Measurements from ENCODE around the gene HAUS3. TPM values are rescaled to one million over a fixed set of nuclear protein-coding genes. Genes with fewer than 3 reads are reported as not detected.

HAUS3 gene
- polyA plus RNA-seq, 3 donors, result 4.4 to 5.5 (median 5.0) TPM

DNA sequence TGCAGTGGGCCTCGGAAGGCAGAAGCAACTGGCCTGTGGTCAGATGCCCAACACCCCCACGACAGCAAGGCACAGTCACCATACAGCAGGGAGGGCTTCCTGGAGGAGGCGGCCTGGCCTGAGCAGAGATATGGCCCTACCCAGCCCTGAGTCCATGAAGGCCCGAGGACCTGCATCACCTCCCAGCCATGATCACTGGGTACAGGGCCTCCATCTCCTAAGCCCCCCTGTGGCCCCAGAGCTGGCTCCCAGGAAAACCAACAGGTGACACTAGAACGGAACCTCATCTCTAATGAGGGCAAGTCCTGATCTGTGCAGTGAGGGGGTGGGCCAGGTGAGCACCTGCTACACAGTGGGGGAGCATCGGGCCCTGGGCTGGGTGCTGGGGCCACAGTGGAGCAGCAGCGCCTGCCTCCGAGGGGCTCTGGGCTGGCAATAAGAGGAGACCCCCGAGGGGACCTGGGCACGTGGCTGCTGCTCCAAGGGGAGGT is 46.2 kb upstream of the HAUS3 start:
- no peaks in the 10 kb centered on the region for H3K79me2 ChIP-seq (ENCODE audit: insufficient read depth, low read length)
- 92% methylated on average over 10 of the region's 10 CpGs for WGBS (ENCODE audit: insufficient coverage)
- H3K4me1 ChIP-seq (ENCODE audit: control insufficient read depth in 1 of 2, insufficient read depth in 2 of 2, low read length in 2 of 2), result peaks cover 5 to 8% of the 10 kb centered on the region in 2 donors
- Mint-ChIP-seq H3K4me1 (peaks cover 8% of the 10 kb centered on the region), H3K27ac (no peak overlapping the region), H3K36me3 (no peaks in the 10 kb centered on the region), H3K9me3 (no peaks in the 10 kb centered on the region), H3K4me3 (no peak overlapping the region), H3K27me3 (ENCODE audit: low read depth in 3 of 3) (peaks cover 8 to 18% (median 12%) of the 10 kb centered on the region in 3 donors)
- H3K36me3 ChIP-seq (replicated peaks in 1 of 2; ENCODE audit: control insufficient read depth in 1 of 2, insufficient read depth in 2 of 2, low read length in 2 of 2), result no peaks in the 10 kb centered on the region
- H2AFZ ChIP-seq (ENCODE audit: insufficient read depth, low read depth, low read length, poor library complexity, severe bottlenecking), result no peak overlapping the region
- intact Hi-C loops (cut with micrococcal nuclease), result no loop called here
- no peak overlapping the region for H3K27ac ChIP-seq (ENCODE audit: low read depth in 1 of 2, low read length in 2 of 2)
- H3K9ac ChIP-seq (ENCODE audit: insufficient read depth, low read length, poor library complexity, severe bottlenecking), result no peak overlapping the region
- no peak for DNase-seq
- TF ChIP-seq, protein P1, sequence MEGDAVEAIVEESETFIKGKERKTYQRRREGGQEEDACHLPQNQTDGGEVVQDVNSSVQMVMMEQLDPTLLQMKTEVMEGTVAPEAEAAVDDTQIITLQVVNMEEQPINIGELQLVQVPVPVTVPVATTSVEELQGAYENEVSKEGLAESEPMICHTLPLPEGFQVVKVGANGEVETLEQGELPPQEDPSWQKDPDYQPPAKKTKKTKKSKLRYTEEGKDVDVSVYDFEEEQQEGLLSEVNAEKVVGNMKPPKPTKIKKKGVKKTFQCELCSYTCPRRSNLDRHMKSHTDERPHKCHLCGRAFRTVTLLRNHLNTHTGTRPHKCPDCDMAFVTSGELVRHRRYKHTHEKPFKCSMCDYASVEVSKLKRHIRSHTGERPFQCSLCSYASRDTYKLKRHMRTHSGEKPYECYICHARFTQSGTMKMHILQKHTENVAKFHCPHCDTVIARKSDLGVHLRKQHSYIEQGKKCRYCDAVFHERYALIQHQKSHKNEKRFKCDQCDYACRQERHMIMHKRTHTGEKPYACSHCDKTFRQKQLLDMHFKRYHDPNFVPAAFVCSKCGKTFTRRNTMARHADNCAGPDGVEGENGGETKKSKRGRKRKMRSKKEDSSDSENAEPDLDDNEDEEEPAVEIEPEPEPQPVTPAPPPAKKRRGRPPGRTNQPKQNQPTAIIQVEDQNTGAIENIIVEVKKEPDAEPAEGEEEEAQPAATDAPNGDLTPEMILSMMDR (IDR thresholded peaks at IDR 0.05), result no peak
- no peak overlapping the region for H3K4me2 ChIP-seq (replicated peaks; ENCODE audit: extremely low read depth, low read length, poor library complexity, severe bottlenecking)
- no peaks in the 10 kb centered on the region for H3K9me3 ChIP-seq (replicated peaks in 1 of 2; ENCODE audit: control insufficient read depth in 1 of 2, insufficient read depth in 1 of 2, low read length in 2 of 2)
- H4K20me1 ChIP-seq (ENCODE audit: insufficient read depth, low read length), result no peaks in the 10 kb centered on the region
- peaks cover 0 to 9% of the 10 kb centered on the region in 2 donors for H3K27me3 ChIP-seq (ENCODE audit: control insufficient read depth in 2 of 2, insufficient read depth in 2 of 2, low read length in 2 of 2)
- no peak overlapping the region for H3K4me3 ChIP-seq (replicated peaks in 1 of 3; ENCODE audit: low read depth in 2 of 3, low read length in 3 of 3)

DNA sequence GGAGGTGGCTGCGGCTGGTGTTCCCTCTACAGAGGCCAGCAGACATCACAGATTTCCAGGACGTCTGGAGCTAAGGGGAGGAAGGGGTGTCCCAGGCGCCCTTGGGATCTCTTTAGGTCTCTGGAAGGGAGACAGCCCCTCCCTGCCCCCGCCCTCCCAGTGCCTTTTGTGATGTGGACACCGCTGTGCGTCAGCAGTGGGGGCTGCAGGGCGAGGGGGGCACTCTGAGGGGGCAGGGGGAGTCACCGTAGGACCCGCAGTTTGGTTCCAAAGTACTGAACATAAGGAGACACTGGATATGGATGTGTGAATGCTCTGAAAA is 45.6 kb upstream of the HAUS3 start:
- Histone ChIP-seq H3K4me1 (ENCODE audit: control insufficient read depth in 1 of 2, insufficient read depth in 2 of 2, low read length in 2 of 2) (peaks cover 5 to 8% of the 10 kb centered on the region in 2 donors), H3K27ac (ENCODE audit: low read depth in 1 of 2, low read length in 2 of 2) (no peak overlapping the region), H3K9me3 (replicated peaks in 1 of 2; ENCODE audit: control insufficient read depth in 1 of 2, insufficient read depth in 1 of 2, low read length in 2 of 2) (no peaks in the 10 kb centered on the region), H3K4me2 (replicated peaks; ENCODE audit: extremely low read depth, low read length, poor library complexity, severe bottlenecking) (no peak overlapping the region), H3K9ac (ENCODE audit: insufficient read depth, low read length, poor library complexity, severe bottlenecking) (no peak overlapping the region), H3K4me3 (replicated peaks in 1 of 3; ENCODE audit: low read depth in 2 of 3, low read length in 3 of 3) (no peak overlapping the region), H4K20me1 (ENCODE audit: insufficient read depth, low read length) (no peaks in the 10 kb centered on the region), H3K27me3 (ENCODE audit: control insufficient read depth in 2 of 2, insufficient read depth in 2 of 2, low read length in 2 of 2) (peaks cover 0 to 9% of the 10 kb centered on the region in 2 donors), H3K36me3 (replicated peaks in 1 of 2; ENCODE audit: control insufficient read depth in 1 of 2, insufficient read depth in 2 of 2, low read length in 2 of 2) (no peaks in the 10 kb centered on the region), H2AFZ (ENCODE audit: insufficient read depth, low read depth, low read length, poor library complexity, severe bottlenecking) (no peak overlapping the region), H3K79me2 (ENCODE audit: insufficient read depth, low read length) (no peaks in the 10 kb centered on the region)
- no peak for DNase-seq
- 100% methylated on average over 1 of the region's 9 CpGs for WGBS (ENCODE audit: insufficient coverage)
- no peaks in the 10 kb centered on the region for H3K36me3 Mint-ChIP-seq
- H3K4me3 Mint-ChIP-seq, result no peak overlapping the region
- TF ChIP-seq, protein P1 (IDR thresholded peaks at IDR 0.05), result no peak
- intact Hi-C loops (cut with micrococcal nuclease), result no loop called here
- peaks cover 8% of the 10 kb centered on the region for H3K4me1 Mint-ChIP-seq
- peaks cover 8 to 18% (median 12%) of the 10 kb centered on the region in 3 donors for H3K27me3 Mint-ChIP-seq (ENCODE audit: low read depth in 3 of 3)
- no peak overlapping the region for H3K27ac Mint-ChIP-seq
- no peaks in the 10 kb centered on the region for H3K9me3 Mint-ChIP-seq
